ENCODE results near the gene SELENON.

DNA sequence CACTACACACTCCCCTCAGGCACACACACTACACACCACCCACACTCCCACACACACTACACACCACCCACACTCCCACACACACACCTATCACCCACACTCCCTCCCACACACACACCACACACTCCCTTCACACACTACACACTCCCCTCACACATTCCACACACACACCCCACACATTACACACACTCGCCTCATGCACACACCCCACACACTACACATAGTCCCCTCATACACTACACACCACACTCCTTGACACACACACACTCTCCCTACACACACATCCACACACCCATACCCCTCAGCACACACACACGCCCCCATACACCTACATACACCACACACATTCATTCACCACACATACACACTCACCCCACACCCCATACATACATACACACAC lies 31.0 kb upstream of the SELENON start:
- no peak for TF ChIP-seq EZH2 (IDR thresholded peaks at IDR 0.05; ENCODE audit: borderline replicate concordance, low read length)
- TF ChIP-seq, protein P1, sequence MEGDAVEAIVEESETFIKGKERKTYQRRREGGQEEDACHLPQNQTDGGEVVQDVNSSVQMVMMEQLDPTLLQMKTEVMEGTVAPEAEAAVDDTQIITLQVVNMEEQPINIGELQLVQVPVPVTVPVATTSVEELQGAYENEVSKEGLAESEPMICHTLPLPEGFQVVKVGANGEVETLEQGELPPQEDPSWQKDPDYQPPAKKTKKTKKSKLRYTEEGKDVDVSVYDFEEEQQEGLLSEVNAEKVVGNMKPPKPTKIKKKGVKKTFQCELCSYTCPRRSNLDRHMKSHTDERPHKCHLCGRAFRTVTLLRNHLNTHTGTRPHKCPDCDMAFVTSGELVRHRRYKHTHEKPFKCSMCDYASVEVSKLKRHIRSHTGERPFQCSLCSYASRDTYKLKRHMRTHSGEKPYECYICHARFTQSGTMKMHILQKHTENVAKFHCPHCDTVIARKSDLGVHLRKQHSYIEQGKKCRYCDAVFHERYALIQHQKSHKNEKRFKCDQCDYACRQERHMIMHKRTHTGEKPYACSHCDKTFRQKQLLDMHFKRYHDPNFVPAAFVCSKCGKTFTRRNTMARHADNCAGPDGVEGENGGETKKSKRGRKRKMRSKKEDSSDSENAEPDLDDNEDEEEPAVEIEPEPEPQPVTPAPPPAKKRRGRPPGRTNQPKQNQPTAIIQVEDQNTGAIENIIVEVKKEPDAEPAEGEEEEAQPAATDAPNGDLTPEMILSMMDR (IDR thresholded peaks at IDR 0.05; ENCODE audit: low read length) = no peak

Data from OCI-LY1 (cell line).